H1 (cell line): ENCODE measurements around the gene MRTFA. TPM values are rescaled to one million over a fixed set of nuclear protein-coding genes. Genes with fewer than 3 reads are reported as not detected.

ENCODE experiments used
- CBX8 ChIP-seq: fragments of 300-800, 300-1000 bp; sonication (generic); IDR thresholded peaks from 2 replicates; pipeline ENCODE4 v1.7.1; 2016; ENCODE audit warnings: low read depth, low read length, borderline replicate concordance
- CTCF ChIP-seq, 3 experiments: IDR thresholded peaks; 1 replicate in 2 of 3; 2 replicates in 1 of 3; pipeline versions ENCODE4 v1.5.1 to v1.6.1; 2011; ENCODE audit warnings: low read length in 3 of 3, mild to moderate bottlenecking in 3 of 3, inconsistent platforms in 2 of 3, low read depth in 1 of 3, moderate library complexity in 1 of 3; ENCODE audit not compliant: insufficient read depth in 1 of 3; ENCODE audit errors: control extremely low read depth in 1 of 3
- POU5F1 ChIP-seq: IDR thresholded peaks from 2 replicates; pipeline ENCODE4 v1.6.1; 2011; ENCODE audit warnings: low read depth, mild to moderate bottlenecking, low read length, moderate library complexity
- SP4 ChIP-seq: IDR thresholded peaks from 2 replicates; pipeline ENCODE4 v1.6.1; 2012; ENCODE audit warnings: low read length, inconsistent platforms
- TEAD4 ChIP-seq: IDR thresholded peaks from 2 replicates; pipeline ENCODE4 v1.6.1; 2012; ENCODE audit warnings: low read depth, low read length, inconsistent platforms, mixed read lengths
- polyA plus RNA-seq, 7 experiments: library from polyadenylated mRNA; depleted of rRNA in 3 of 7; stranded (reverse) in 5 of 7; unstranded in 2 of 7; fragments of >200 nt in 5 of 7; fragments of 200-250 nt in 2 of 7; gene quantifications; 1 replicate in 5 of 7; 2 replicates in 1 of 7; 4 replicates in 1 of 7; pipeline versions ENCODE4 v1.2.1 to v1.2.3, GENCODE V29; 2011 to 2013; ENCODE audit warnings: missing spikeins in 2 of 7, mixed read lengths in 2 of 7
- total RNA-seq: library from RNA; stranded (reverse); fragmentation: NEBNext Ultra II Directional; extraction: Animal tissue kit (Norgen Biotek cat#: 25700); gene quantifications from 2 replicates; pipeline ENCODE4 v1.2.1, GENCODE V29; 2021

Gene MRTFA
- total and polyA plus RNA-seq, 2 of the 8 experiments (the other 6 are each of a cell fraction or from before 2014, with no cell fraction given) = 5.4 to 37.9 TPM

- TF ChIP-seq POU5F1 (no peak), CBX8 (no peak), SP4 (no peak), CTCF (IDR thresholded peaks at IDR 0.05; ENCODE audit: control extremely low read depth in 1 of 3, insufficient read depth in 1 of 3, low read depth in 1 of 3, low read length in 3 of 3) (no peak), TEAD4 (no peak)
These were observed 219.9 kb downstream of the MRTFA start (continued) for GRCh38 chr22:40416636-40417035.
